T1000 (cell line): ENCODE data around the gene KCNIP4.

Experiments used
- DNase-seq: peaks from one replicate; lab custom pipeline; 2025; ENCODE audit warnings: mixed read lengths; lab: John Stamatoyannopoulos, UW

KCNIP4 gene

DNA sequence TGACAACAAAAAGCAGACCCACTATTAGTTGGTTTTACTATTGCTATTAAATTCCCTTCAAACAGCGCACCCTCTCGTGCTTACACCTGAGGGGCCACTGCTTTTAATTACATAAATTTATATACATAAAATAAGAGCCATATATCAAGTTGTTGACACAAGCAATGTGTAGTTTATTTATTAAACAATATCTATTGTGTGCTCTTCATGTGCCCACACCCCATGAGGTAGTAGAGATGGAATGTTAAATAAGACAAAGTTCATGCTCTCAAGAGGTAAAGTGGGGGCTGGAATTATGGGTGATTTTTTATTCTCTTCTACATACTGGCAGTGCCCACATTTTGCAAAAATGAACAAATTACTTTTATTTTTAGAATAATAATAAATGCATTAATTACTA lies 47.3 kb downstream of the KCNIP4 start:
- DNase-seq = no peak

DNA sequence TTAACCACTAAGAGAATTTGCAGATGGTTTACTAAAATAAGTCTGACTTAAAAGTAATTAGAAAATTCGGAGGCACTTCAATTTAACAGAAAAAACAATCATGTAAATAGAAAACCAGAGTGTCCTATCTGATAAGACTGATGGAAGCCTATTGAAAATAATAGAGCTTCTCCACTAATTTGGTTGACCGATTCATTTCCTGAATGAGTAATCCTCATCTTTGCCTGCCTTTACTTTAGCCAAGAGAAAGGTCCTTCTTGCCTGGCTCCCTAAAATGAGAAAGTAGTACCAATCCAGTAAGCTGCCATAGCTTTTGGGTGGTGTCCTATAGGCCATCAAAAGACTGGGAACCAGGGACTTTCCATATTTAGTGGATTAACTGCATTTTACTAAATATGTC lies 48.4 kb downstream of the KCNIP4 start:
- DNase-seq = no peak

GRCh38 chr4:21898101-21898500 lies 50.5 kb downstream of the KCNIP4 start:
- peak; percentile 10 for DNase-seq

DNA sequence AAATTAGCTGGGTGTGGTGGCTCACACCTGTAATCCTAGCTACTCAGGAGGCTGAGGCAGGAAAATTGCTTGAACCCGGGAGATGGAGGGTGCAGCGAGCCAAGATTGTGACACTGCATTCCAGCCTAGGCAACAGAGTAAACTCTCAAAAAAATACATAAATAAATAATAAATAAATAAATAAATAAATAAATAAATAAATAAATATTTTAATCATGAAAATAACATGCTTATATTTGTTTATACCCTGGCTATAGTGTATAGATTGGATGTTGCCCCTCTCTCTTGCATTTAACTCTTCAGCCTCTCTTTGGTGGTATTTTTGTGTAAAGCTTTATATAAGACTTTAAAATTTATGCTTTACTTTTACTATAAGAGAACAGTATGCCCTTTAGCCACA lies 51.8 kb downstream of the KCNIP4 start:
- no peak for DNase-seq

DNA sequence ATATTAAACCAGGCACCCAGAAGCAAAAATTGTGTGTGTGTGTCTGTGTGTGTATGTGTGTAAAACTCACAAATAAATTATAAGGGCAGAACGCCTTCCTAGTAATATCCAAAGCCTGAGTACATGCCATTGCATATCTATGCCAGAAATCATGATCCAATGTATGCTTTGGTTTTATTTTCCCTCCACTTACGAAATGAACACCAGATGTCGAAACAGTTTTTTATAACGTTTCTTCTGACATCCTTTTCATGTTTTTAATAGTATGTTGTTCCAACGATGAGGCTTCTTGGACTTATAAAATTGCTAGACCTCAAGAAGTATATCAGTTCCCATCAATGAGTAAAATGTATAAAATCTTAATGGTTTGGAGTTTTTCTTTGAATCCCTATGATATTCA lies 55.4 kb downstream of the KCNIP4 start:
- no peak for DNase-seq

DNA sequence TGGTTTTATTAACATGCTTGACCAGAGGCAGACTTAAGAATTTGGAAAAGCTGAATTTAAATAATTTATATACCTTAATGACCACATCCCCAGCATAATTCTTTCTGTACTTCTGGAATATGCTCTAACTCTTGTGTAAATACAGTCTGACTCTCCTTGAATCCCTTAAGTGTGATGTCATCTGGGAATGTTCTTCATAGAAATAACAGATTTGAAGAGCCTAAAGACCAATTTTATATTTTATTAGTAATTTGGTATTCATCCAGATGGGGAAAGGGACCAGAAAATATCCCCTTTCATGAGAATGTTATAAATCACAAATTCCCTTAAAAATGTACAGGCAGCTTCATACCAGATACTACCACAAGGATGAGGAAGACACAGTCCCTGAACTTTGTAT lies 58.3 kb downstream of the KCNIP4 start:
- DNase-seq = no peak

GRCh38 chr4:21888195-21888976 lies 60.2 kb downstream of the KCNIP4 start:
- DNase-seq = peak; percentile 66

GRCh38 chr4:21887481-21887880 lies 61.1 kb downstream of the KCNIP4 start:
- no peak for DNase-seq

GRCh38 chr4:21885770-21886169 lies 62.8 kb downstream of the KCNIP4 start:
- DNase-seq = no peak

- DNase-seq = no peak
Observed at GRCh38 chr4:21885241-21885640, 63.3 kb downstream of the KCNIP4 start.

GRCh38 chr4:21884615-21885014 lies 64.0 kb downstream of the KCNIP4 start:
- DNase-seq = no peak

DNA sequence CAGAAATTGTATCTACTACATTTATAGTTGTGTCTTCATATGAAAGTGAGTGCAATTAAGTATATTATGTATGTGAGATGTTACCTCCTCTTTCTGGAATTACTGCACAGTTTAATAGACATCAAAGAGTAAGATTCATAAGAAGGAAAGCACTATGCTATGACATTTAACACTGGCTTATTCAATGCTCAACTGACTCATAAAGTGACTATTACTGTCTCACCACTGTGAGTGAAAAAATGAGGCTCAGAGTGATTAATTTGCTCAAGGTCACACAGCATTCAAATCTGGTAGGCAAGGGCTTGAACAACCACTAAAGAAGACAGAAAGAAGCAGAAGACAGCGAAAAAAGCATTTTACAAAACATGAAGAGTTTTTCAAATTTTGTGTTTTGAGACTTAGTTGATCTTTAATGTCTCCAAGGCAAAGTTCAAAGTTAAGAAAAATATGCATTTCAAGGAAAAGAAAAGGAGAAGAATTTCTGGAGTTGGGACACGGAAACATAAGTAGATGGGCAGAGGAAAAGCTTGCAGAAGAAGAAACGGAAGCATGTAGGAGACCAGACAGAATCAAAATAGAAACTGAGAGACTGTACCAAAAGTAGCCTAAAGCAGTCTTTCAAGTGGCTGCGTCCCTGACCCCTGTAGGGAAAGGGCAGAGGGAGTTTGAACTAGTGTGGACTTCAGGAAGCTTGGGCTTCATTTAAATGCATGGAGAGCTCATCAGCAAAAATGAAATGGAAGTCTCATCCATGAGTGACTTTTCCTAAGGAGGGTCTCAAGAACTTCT lies 66.3 kb downstream of the KCNIP4 start:
- DNase-seq = no peak

- no peak for DNase-seq
Observed at GRCh38 chr4:21879187-21879586, 69.4 kb downstream of the KCNIP4 start.

DNA sequence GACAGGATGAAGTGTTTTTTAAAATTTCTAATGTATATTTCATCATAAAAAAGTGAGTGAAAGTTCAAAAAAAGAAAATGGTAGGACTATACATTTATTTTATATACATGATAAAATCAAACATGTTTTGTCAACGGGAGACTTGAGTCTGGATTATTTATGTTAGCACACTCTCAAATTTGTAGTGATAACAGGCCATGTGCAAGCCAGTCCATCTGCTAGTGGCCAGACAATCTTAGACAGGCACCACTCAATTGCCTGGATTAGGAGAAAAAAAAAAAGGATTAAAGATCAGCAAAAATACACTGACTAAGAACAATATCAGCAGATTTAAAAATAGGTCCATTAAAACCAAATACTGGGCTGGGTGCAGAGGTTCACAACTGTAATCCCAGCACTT lies 71.9 kb downstream of the KCNIP4 start:
- no peak for DNase-seq

DNA sequence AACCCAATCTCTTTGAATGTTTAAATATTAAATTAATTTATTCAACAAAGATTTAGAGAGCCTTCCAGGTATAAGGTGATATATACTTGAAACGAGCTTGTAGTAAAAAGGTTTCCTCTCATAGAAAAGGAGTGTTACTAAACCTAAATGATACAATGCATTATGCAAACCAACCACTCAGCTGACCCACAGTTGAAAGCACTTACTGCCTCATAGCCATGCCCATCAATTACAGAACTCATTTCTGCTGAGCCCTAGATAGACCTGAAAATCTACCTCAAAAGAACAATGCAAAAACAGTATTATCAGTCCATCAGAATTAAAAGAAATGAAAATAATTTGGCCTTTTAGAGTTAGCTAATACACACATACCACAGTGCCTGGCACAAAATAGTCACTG lies 75.4 kb downstream of the KCNIP4 start:
- DNase-seq = no peak

DNA sequence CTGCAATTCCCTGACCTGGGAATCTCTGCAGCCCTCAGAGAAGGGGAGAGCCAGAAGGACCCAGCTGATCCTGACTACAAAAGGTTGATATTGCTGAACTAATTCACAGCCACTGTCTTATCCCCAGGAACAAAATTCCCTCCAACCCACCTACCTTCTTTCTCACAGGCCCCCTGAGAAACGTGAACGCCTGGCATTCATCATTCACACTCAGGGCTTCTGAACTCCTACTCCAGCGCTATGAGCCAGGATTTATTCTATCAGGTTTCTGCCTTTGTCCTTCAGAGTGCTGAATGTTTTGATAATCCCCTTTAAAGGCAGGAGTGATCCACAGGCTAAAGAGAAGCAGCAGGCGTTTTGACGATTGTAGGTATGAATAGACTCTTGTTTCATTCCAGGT lies 76.5 kb downstream of the KCNIP4 start:
- no peak for DNase-seq

DNA sequence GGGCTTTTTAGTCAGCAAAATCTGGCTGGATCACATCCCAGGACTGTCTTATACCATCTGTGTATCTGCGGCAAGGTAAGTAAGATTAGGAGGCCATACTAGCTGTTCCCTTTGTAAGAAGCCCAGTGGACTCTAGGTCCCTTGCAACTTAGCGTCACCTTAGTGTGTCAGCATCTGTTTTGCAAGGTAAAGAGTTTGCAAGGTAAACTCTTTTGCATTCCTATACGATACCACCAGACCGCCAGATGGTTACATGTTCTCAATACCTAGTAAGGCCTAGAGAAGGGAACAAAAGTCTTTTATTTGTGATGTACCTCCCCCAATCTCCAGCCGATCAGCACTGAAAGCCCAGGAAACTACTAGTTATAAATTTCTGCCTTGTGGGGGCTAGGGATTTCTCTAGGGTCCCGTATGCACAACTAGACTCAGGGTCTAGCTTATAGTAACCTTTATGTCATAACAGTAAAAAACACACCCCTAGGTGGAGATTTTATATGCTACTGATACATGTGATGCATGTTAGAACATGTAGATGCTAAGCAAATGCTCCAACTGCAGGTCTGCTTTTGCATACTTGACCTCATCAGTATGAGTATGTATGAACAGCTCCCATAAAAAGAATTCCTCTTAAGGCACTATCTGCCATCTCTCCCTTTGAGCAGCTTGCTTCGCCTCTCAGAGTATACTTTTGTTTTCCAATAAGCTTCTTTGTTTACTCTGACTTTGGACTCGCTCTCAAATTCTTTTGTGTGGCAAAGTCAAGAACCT lies 78.4 kb downstream of the KCNIP4 start:
- no peak for DNase-seq

GRCh38 chr4:21864686-21865085 lies 83.9 kb downstream of the KCNIP4 start:
- DNase-seq = no peak

GRCh38 chr4:21862917-21863316 lies 85.7 kb downstream of the KCNIP4 start:
- DNase-seq = no peak

- DNase-seq = peak; percentile 15
Observed at GRCh38 chr4:21858971-21859370, 89.6 kb downstream of the KCNIP4 start.

DNA sequence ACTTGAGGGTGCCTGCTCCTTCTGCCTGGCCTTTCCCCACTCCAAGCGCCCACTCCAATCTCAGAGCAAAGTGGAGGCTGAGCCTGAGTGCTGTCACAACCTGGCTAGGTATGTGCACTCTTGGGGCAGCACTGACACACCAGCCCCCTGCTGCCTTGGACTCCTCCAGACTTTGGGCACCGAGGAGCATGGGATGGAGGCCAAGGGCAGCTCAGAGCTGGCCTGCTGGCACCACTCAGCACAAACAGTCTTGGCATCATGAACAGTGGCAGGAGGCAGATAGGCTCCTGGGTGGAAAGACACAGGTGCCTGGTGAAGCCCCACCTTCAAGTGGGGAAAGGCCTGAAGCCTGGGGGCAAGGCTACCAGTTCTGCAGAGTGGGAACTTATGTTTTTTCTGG lies 91.8 kb downstream of the KCNIP4 start:
- no peak for DNase-seq

DNA sequence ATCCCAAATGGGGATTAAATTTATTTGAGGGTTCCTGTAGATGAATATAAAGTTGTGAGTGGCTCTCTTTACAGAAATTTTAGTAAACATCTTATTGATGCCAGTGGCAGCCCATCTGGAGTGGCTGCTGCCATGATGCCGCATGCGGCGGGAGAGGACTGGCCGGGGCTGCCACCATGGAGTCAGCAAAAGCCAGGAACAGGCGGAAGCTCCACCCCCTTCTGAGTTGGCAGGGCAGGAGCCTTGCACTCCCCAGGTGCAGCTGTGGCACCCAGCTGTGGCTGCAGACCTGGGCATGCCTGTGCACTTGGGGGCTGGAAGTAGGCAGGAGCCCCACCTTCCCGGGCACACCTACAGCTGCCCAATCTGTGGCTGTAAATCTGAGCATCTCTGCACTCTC lies 92.3 kb downstream of the KCNIP4 start:
- no peak for DNase-seq

GRCh38 chr4:21849077-21849476 lies 99.5 kb downstream of the KCNIP4 start:
- no peak for DNase-seq
